Parathyroid adenoma (tissue), 2 donors: ENCODE data around the gene DENND5B.

Experiments used
- H2AFZ ChIP-seq: fragments of 300-600 bp; sonication (generic); one replicate; pipeline ENCODE4 v1.7.0; 2017; ENCODE audit warnings: antibody characterized with exemption, mild to moderate bottlenecking
- H3K27ac ChIP-seq: fragments of 300-600 bp; sonication (generic); one replicate; pipeline ENCODE4 v1.7.0; 2017
- H3K27me3 ChIP-seq: fragments of 300-600 bp; sonication (generic); one replicate; pipeline ENCODE4 v1.7.0; 2017; ENCODE audit warnings: low read length; ENCODE audit not compliant: control insufficient read depth, insufficient read depth
- H3K36me3 ChIP-seq: fragments of 300-600 bp; sonication (generic); one replicate; pipeline ENCODE4 v1.7.0; 2017; ENCODE audit warnings: low read length; ENCODE audit not compliant: control insufficient read depth, insufficient read depth
- H3K4me1 ChIP-seq: fragments of 300-600 bp; sonication (generic); one replicate; pipeline ENCODE4 v1.7.0; 2017; ENCODE audit warnings: control low read depth
- H3K4me2 ChIP-seq: fragments of 300-600 bp; sonication (generic); one replicate; pipeline ENCODE4 v1.7.0; 2017; ENCODE audit warnings: low read length
- H3K4me3 ChIP-seq: fragments of 300-600 bp; sonication (generic); one replicate; pipeline ENCODE4 v1.7.0; 2017; ENCODE audit warnings: low read depth, low read length
- H3K79me2 ChIP-seq: fragments of 300-600 bp; sonication (generic); one replicate; pipeline ENCODE4 v1.7.0; 2017; ENCODE audit warnings: control low read depth
- H3K9ac ChIP-seq: fragments of 300-600 bp; sonication (generic); one replicate; pipeline ENCODE4 v1.7.0; 2017; ENCODE audit warnings: mild to moderate bottlenecking
- H3K9me3 ChIP-seq: fragments of 300-600 bp; sonication (generic); one replicate; pipeline ENCODE4 v1.7.0; 2017; ENCODE audit warnings: low read length; ENCODE audit not compliant: control insufficient read depth
- TF ChIP-seq, protein P1 (sequence below): fragments of 300-600 bp; sonication (generic); IDR thresholded peaks from one replicate; pipeline ENCODE4 v1.7.0; 2017; ENCODE audit warnings: antibody characterized with exemption, mild to moderate bottlenecking
- donor health status: primary hyperparathyroidism.

DENND5B gene

GRCh38 chr12:31522607-31523006 is 68.3 kb downstream of the DENND5B start:
- H3K36me3 ChIP-seq, result no peaks in the 10 kb centered on the region
- no peak overlapping the region for H3K4me2 ChIP-seq
- peaks cover 12% of the 10 kb centered on the region for H3K79me2 ChIP-seq
- no peak overlapping the region for H2AFZ ChIP-seq
- H3K27me3 ChIP-seq, result no peaks in the 10 kb centered on the region
- H3K27ac ChIP-seq, result no peak overlapping the region
- TF ChIP-seq, protein P1, sequence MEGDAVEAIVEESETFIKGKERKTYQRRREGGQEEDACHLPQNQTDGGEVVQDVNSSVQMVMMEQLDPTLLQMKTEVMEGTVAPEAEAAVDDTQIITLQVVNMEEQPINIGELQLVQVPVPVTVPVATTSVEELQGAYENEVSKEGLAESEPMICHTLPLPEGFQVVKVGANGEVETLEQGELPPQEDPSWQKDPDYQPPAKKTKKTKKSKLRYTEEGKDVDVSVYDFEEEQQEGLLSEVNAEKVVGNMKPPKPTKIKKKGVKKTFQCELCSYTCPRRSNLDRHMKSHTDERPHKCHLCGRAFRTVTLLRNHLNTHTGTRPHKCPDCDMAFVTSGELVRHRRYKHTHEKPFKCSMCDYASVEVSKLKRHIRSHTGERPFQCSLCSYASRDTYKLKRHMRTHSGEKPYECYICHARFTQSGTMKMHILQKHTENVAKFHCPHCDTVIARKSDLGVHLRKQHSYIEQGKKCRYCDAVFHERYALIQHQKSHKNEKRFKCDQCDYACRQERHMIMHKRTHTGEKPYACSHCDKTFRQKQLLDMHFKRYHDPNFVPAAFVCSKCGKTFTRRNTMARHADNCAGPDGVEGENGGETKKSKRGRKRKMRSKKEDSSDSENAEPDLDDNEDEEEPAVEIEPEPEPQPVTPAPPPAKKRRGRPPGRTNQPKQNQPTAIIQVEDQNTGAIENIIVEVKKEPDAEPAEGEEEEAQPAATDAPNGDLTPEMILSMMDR, result no peak
- no peak overlapping the region for H3K9ac ChIP-seq
- H3K4me3 ChIP-seq, result no peak overlapping the region
- no peaks in the 10 kb centered on the region for H3K9me3 ChIP-seq
- peaks cover 7% of the 10 kb centered on the region for H3K4me1 ChIP-seq

DNA sequence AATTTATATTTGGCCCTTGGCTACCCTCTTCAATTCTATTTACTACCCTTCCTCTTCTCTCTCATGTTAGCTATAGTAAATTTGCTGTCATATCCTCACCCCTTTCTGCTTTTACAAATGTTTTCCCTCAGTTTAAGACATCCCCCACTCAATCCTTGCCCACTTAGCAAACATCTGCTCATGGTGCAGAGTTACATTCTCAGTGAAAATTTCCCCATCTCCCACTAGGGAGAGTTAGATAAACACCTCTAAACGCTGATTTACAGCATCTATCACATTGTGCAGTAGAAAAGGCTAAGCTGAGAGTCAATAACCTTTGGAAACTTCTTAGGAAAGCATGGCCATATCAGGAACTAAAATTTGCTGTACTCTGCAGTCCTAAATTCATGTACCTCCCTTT is 69.0 kb downstream of the DENND5B start:
- H3K4me3 ChIP-seq, result no peak overlapping the region
- H3K79me2 ChIP-seq, result peaks cover 9% of the 10 kb centered on the region
- H2AFZ ChIP-seq, result no peak overlapping the region
- H3K27ac ChIP-seq, result no peak overlapping the region
- no peaks in the 10 kb centered on the region for H3K9me3 ChIP-seq
- TF ChIP-seq, protein P1, result no peak
- H3K4me2 ChIP-seq, result no peak overlapping the region
- H3K27me3 ChIP-seq, result no peaks in the 10 kb centered on the region
- no peak overlapping the region for H3K9ac ChIP-seq
- H3K4me1 ChIP-seq, result peaks cover 7% of the 10 kb centered on the region
- no peaks in the 10 kb centered on the region for H3K36me3 ChIP-seq

GRCh38 chr12:31519511-31519910 is 71.4 kb downstream of the DENND5B start:
- Histone ChIP-seq H3K9me3 (no peaks in the 10 kb centered on the region), H3K36me3 (no peaks in the 10 kb centered on the region), H3K4me2 (no peak overlapping the region), H3K4me3 (no peak overlapping the region), H3K4me1 (peaks cover 7% of the 10 kb centered on the region), H2AFZ (no peak overlapping the region), H3K9ac (no peak overlapping the region), H3K79me2 (peaks cover 8% of the 10 kb centered on the region), H3K27me3 (no peaks in the 10 kb centered on the region), H3K27ac (no peak overlapping the region)
- TF ChIP-seq, protein P1, result no peak

GRCh38 chr12:31518680-31519227 is 72.2 kb downstream of the DENND5B start:
- no peaks in the 10 kb centered on the region for H3K36me3 ChIP-seq
- H2AFZ ChIP-seq, result no peak overlapping the region
- H3K27ac ChIP-seq, result no peak overlapping the region
- H3K27me3 ChIP-seq, result no peaks in the 10 kb centered on the region
- H3K4me2 ChIP-seq, result no peak overlapping the region
- peaks cover 7% of the 10 kb centered on the region for H3K4me1 ChIP-seq
- peaks cover 6% of the 10 kb centered on the region for H3K79me2 ChIP-seq
- no peak overlapping the region for H3K9ac ChIP-seq
- TF ChIP-seq, protein P1, result no peak
- no peaks in the 10 kb centered on the region for H3K9me3 ChIP-seq
- no peak overlapping the region for H3K4me3 ChIP-seq

GRCh38 chr12:31517994-31518393 is 72.9 kb downstream of the DENND5B start:
- Histone ChIP-seq H3K4me2 (no peak overlapping the region), H3K9me3 (no peaks in the 10 kb centered on the region), H2AFZ (no peak overlapping the region), H3K27ac (no peak overlapping the region), H3K27me3 (no peaks in the 10 kb centered on the region), H3K79me2 (peaks cover 4% of the 10 kb centered on the region), H3K4me1 (peaks cover 7% of the 10 kb centered on the region), H3K36me3 (no peaks in the 10 kb centered on the region), H3K9ac (no peak overlapping the region), H3K4me3 (no peak overlapping the region)
- TF ChIP-seq, protein P1, result no peak
